ENCODE measurements around the gene DEDD2. TPM values are rescaled to one million over a fixed set of nuclear protein-coding genes. Genes with fewer than 3 reads are reported as not detected.

The DEDD2 gene
- total and polyA plus RNA-seq, 7 donors: 28.5 to 87.6 (median 41.3) TPM

- no peak overlapping the region for H3K27ac ChIP-seq
- 2% methylated on average over 1 of the region's 1 CpG for WGBS, 2 donors
- peaks cover 13 to 47% (median 24%) of the 10 kb centered on the region in 3 donors for H3K27me3 ChIP-seq
- no peak overlapping the region for H3K4me3 ChIP-seq
- intact Hi-C loops (cut with DNase I): no loop called here
- no peaks in the 10 kb centered on the region for H3K4me1 ChIP-seq
- TF ChIP-seq POLR2A (IDR thresholded peaks at IDR 0.05) (no peak), CTCF (IDR thresholded peaks at IDR 0.05) (peak; percentile 19 to 86 (median 76))
- no peaks in the 10 kb centered on the region for H3K9me3 ChIP-seq
- DNase-seq: peak; percentile 81
- no peaks in the 10 kb centered on the region for H3K36me3 ChIP-seq
Observed at GRCh38 chr19:42184401-42184861, 33.0 kb downstream of the DEDD2 start.

- Histone ChIP-seq H3K9me3 (no peaks in the 10 kb centered on the region), H3K36me3 (no peaks in the 10 kb centered on the region), H3K4me3 (no peak overlapping the region), H3K4me1 (peaks cover 0 to 21% (median 15%) of the 10 kb centered on the region in 4 donors), H3K27ac (no peak overlapping the region), H3K27me3 (peaks cover 25 to 81% (median 37%) of the 10 kb centered on the region in 3 donors)
- 14 to 26% methylated on average over 13 of the region's 13 CpGs for WGBS, 2 donors
- no peak for TF ChIP-seq POLR2AphosphoS5 (IDR thresholded peaks at IDR 0.05)
- no peak for TF ChIP-seq POLR2A (IDR thresholded peaks at IDR 0.05)
- TF ChIP-seq EP300 (IDR thresholded peaks at IDR 0.05): no peak
- no peak for TF ChIP-seq CTCF (IDR thresholded peaks at IDR 0.05)
- DNase-seq: no peak
- intact Hi-C loops (cut with DNase I): no loop called here
Observed at GRCh38 chr19:42178791-42179674, 38.4 kb downstream of the DEDD2 start.

GRCh38 chr19:42177686-42178019 is 39.8 kb downstream of the DEDD2 start:
- no peak overlapping the region for H3K4me3 ChIP-seq
- intact Hi-C loops (cut with DNase I): no loop called here

GRCh38 chr19:42176990-42177685 is 40.3 kb downstream of the DEDD2 start:
- Histone ChIP-seq H3K9me3 (no peaks in the 10 kb centered on the region), H3K27me3 (peaks cover 25 to 82% (median 50%) of the 10 kb centered on the region in 3 donors), H3K27ac (peak overlapping the region in 3 of 4 donors; percentile 42 to 53 (median 47)), H3K4me3 (peak overlapping the region; percentile 17 to 55 (median 50)), H3K4me1 (peaks cover 0 to 21% (median 15%) of the 10 kb centered on the region in 4 donors), H3K36me3 (no peaks in the 10 kb centered on the region)
- TF ChIP-seq CTCF (IDR thresholded peaks at IDR 0.05) (peak in 1 of 4 experiments; percentile 50), EP300 (IDR thresholded peaks at IDR 0.05) (no peak)
- intact Hi-C loops (cut with DNase I): no loop called here
- peak; percentile 81 for DNase-seq
- 1% methylated on average over 66 of the region's 66 CpGs for WGBS, 2 donors

More at GRCh38 chr19:42177686-42178019, 39.8 kb downstream of the DEDD2 start:
- Histone ChIP-seq H3K27me3 (peaks cover 25 to 82% (median 50%) of the 10 kb centered on the region in 3 donors), H3K36me3 (no peaks in the 10 kb centered on the region), H3K9me3 (no peaks in the 10 kb centered on the region), H3K27ac (no peak overlapping the region), H3K4me1 (peaks cover 0 to 21% (median 15%) of the 10 kb centered on the region in 4 donors)
- no peak for TF ChIP-seq POLR2A (IDR thresholded peaks at IDR 0.05)
- TF ChIP-seq EP300 (IDR thresholded peaks at IDR 0.05): no peak
- TF ChIP-seq CTCF (IDR thresholded peaks at IDR 0.05): no peak
- no peak for TF ChIP-seq POLR2AphosphoS5 (IDR thresholded peaks at IDR 0.05)
- WGBS, 2 donors: 29 to 41% methylated on average over 3 of the region's 3 CpGs
- DNase-seq: no peak
